ENCODE data around the gene ATP6V0A4.

DNA sequence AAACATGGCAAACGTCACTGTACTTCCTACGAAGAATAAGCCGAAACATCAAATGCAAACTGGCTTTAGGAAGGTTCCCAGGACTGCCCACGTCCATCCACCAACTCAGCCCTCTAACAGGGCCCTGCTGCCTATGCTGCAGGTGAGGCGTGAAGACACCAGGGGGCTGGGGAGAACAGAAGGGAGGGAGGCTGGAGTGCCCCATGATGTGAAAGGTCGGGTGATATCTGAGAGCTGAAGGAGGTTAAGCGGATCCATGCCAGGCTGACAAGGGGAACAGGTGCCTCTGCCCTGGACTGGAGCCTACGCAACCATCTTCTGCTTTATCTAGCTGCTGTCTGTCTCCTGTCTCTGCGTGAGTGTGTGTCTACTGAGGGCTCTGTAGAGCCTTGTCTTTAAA is 40.2 kb upstream of the ATP6V0A4 start:
- TF ChIP-seq, protein P1, sequence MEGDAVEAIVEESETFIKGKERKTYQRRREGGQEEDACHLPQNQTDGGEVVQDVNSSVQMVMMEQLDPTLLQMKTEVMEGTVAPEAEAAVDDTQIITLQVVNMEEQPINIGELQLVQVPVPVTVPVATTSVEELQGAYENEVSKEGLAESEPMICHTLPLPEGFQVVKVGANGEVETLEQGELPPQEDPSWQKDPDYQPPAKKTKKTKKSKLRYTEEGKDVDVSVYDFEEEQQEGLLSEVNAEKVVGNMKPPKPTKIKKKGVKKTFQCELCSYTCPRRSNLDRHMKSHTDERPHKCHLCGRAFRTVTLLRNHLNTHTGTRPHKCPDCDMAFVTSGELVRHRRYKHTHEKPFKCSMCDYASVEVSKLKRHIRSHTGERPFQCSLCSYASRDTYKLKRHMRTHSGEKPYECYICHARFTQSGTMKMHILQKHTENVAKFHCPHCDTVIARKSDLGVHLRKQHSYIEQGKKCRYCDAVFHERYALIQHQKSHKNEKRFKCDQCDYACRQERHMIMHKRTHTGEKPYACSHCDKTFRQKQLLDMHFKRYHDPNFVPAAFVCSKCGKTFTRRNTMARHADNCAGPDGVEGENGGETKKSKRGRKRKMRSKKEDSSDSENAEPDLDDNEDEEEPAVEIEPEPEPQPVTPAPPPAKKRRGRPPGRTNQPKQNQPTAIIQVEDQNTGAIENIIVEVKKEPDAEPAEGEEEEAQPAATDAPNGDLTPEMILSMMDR (IDR thresholded peaks at IDR 0.05): no peak
- TF ChIP-seq POLR2A (IDR thresholded peaks at IDR 0.05): no peak
